ENCODE data around the gene PXK. TPM values are rescaled to one million over a fixed set of nuclear protein-coding genes. Genes with fewer than 3 reads are reported as not detected.
"Not testable (repeated sequence)": the region's sequence is repeated elsewhere in the genome, so short reads cannot be mapped to it uniquely, and the experiment has no call there.

PXK gene
- total RNA-seq, 1 donor from 2014 or later: 47.6 TPM

DNA sequence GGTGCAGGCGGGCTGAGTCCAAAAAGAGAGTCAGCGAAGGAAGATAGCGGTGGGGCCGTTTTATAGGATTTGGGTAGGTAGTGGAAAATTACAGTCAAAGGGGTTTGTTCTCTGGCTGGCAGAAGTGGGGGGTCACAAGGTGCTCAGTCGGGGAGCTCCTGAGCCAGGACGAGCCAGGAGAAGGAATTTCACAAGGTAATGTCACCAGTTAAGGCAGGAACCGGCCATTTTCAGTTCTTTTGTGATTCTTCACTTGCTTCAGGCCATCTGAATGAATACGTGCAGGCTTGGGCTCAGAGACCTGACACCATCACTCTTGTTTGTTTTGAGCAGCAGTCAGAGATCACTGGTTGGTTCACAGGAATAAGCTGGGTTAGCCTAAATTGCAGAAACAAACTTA lies 104.6 kb downstream of the PXK start:
- H3K27ac Mint-ChIP-seq: not testable (repeated sequence)

GRCh38 chr3:58440996-58441355 lies 108.3 kb downstream of the PXK start:
- not testable (repeated sequence) for H3K27ac Mint-ChIP-seq, H3K9me3 Mint-ChIP-seq

More for the DNA sequence above, 104.6 kb downstream of the PXK start:
- peaks cover 19% of the 10 kb centered on the region for H3K4me1 Mint-ChIP-seq (ENCODE audit: low read depth)
- not testable (repeated sequence) for H3K36me3 Mint-ChIP-seq (ENCODE audit: low read depth); DNase-seq (ENCODE audit: low spot score); H3K9me3 Mint-ChIP-seq; H3K4me3 Mint-ChIP-seq (ENCODE audit: low read depth)
- intact Hi-C loops (cut with micrococcal nuclease): loop anchor here (10.0 kb wide), 1 partner anchor 202 kb away; the partner anchor contains the start of gene ABHD6
- H3K27me3 Mint-ChIP-seq (ENCODE audit: low read depth): peaks cover 11% of the 10 kb centered on the region

GRCh38 chr3:58441514-58442450 lies 109.1 kb downstream of the PXK start:
- H3K27me3 Mint-ChIP-seq (ENCODE audit: low read depth): peaks cover 15% of the 10 kb centered on the region
- no peaks in the 10 kb centered on the region for H3K4me1 Mint-ChIP-seq (ENCODE audit: low read depth)
- DNase-seq (ENCODE audit: low spot score): no peak
- H3K9me3 Mint-ChIP-seq: no peaks in the 10 kb centered on the region
- intact Hi-C loops (cut with micrococcal nuclease): no loop called here
- H3K27ac Mint-ChIP-seq: no peak overlapping the region
- H3K36me3 Mint-ChIP-seq (ENCODE audit: low read depth): no peaks in the 10 kb centered on the region
- H3K4me3 Mint-ChIP-seq (ENCODE audit: low read depth): no peak overlapping the region

More at GRCh38 chr3:58440996-58441355, 108.3 kb downstream of the PXK start:
- DNase-seq (ENCODE audit: low spot score); intact Hi-C loops (cut with micrococcal nuclease); H3K36me3 Mint-ChIP-seq (ENCODE audit: low read depth); H3K4me1 Mint-ChIP-seq (ENCODE audit: low read depth); H3K4me3 Mint-ChIP-seq (ENCODE audit: low read depth): not testable (repeated sequence)
- H3K27me3 Mint-ChIP-seq (ENCODE audit: low read depth): peaks cover 16% of the 10 kb centered on the region

DNA sequence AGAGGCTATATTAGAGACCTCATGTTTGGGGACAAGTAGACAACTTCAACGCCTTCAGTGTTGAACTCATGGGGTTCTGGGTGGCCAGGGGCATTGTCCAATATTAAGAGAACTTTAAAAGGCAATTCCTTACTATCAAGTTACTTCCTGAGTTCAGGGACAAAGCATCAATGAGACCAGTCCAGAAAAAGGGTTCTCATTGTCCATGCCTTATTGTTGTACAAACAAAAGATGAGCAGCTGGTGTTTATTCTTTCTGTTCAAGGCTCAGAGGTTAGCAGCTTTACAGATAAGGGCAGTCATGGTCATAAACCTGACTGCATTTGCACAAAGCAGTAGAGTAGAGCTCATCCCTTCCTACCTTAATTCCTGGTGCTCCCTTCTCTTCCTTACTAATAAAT lies 119.5 kb downstream of the PXK start:
- Mint-ChIP-seq H3K27me3 (ENCODE audit: low read depth) (peaks cover 4% of the 10 kb centered on the region), H3K4me1 (ENCODE audit: low read depth) (peaks cover 2% of the 10 kb centered on the region), H3K36me3 (ENCODE audit: low read depth) (peaks cover 2% of the 10 kb centered on the region), H3K4me3 (ENCODE audit: low read depth) (no peak overlapping the region), H3K27ac (no peak overlapping the region), H3K9me3 (peaks cover 30% of the 10 kb centered on the region)
- intact Hi-C loops (cut with micrococcal nuclease): no loop called here
- DNase-seq (ENCODE audit: low spot score): no peak

- Mint-ChIP-seq H3K4me3 (ENCODE audit: low read depth) (no peak overlapping the region), H3K9me3 (peaks cover 17% of the 10 kb centered on the region), H3K4me1 (ENCODE audit: low read depth) (peaks cover 12% of the 10 kb centered on the region), H3K27ac (no peak overlapping the region), H3K27me3 (ENCODE audit: low read depth) (peaks cover 4% of the 10 kb centered on the region), H3K36me3 (ENCODE audit: low read depth) (no peaks in the 10 kb centered on the region)
- DNase-seq (ENCODE audit: low spot score): no peak
- intact Hi-C loops (cut with micrococcal nuclease): no loop called here
Observed at GRCh38 chr3:58459160-58459559, 126.5 kb downstream of the PXK start.

DNA sequence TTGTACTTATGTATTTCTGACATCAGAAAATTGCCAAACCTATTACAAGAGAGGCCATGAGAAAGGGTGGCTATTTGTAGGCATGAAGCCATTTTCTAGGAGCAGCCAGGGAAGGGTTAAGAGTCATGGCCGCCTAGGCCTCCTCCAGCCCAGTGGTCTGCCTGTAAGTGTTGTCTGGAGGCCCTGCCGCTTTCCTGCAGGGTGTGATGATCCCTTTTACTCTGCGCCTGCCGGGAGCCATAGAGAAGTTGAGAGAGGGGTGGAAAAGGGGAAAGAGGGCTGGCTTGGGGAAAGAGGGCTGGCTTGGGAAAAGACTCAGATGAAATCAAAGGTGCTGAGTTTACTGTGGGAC lies 130.1 kb downstream of the PXK start:
- peaks cover 19% of the 10 kb centered on the region for H3K4me1 Mint-ChIP-seq (ENCODE audit: low read depth)
- no peak overlapping the region for H3K27ac Mint-ChIP-seq
- no peak for DNase-seq (ENCODE audit: low spot score)
- intact Hi-C loops (cut with micrococcal nuclease): loop anchor here (1.0 kb wide), 3 partner anchors 8 to 69 kb away; no protein-coding TSS in a partner anchor
- H3K36me3 Mint-ChIP-seq (ENCODE audit: low read depth): no peaks in the 10 kb centered on the region
- peaks cover 4% of the 10 kb centered on the region for H3K27me3 Mint-ChIP-seq (ENCODE audit: low read depth)
- no peak overlapping the region for H3K4me3 Mint-ChIP-seq (ENCODE audit: low read depth)
- no peaks in the 10 kb centered on the region for H3K9me3 Mint-ChIP-seq

- DNase-seq (ENCODE audit: low spot score): peak; percentile 61
- H3K9me3 Mint-ChIP-seq: no peaks in the 10 kb centered on the region
- H3K27ac Mint-ChIP-seq: no peak overlapping the region
- intact Hi-C loops (cut with micrococcal nuclease): loop anchor here (1.0 kb wide), 3 partner anchors 8 to 69 kb away; no protein-coding TSS in a partner anchor
- H3K27me3 Mint-ChIP-seq (ENCODE audit: low read depth): peaks cover 4% of the 10 kb centered on the region
- H3K4me3 Mint-ChIP-seq (ENCODE audit: low read depth): no peak overlapping the region
- peaks cover 19% of the 10 kb centered on the region for H3K4me1 Mint-ChIP-seq (ENCODE audit: low read depth)
- no peaks in the 10 kb centered on the region for H3K36me3 Mint-ChIP-seq (ENCODE audit: low read depth)
Observed at GRCh38 chr3:58463181-58463941, 130.7 kb downstream of the PXK start.

GRCh38 chr3:58463942-58464271 lies 131.2 kb downstream of the PXK start:
- H3K27me3 Mint-ChIP-seq (ENCODE audit: low read depth): peaks cover 4% of the 10 kb centered on the region
- intact Hi-C loops (cut with micrococcal nuclease): loop anchor here (1.0 kb wide), 3 partner anchors 7 to 68 kb away; no protein-coding TSS in a partner anchor
- H3K9me3 Mint-ChIP-seq: no peaks in the 10 kb centered on the region
- H3K36me3 Mint-ChIP-seq (ENCODE audit: low read depth): no peaks in the 10 kb centered on the region
- no peak overlapping the region for H3K4me3 Mint-ChIP-seq (ENCODE audit: low read depth)
- no peak overlapping the region for H3K27ac Mint-ChIP-seq
- DNase-seq (ENCODE audit: low spot score): no peak
- H3K4me1 Mint-ChIP-seq (ENCODE audit: low read depth): peaks cover 21% of the 10 kb centered on the region

GRCh38 chr3:58464866-58465265 lies 132.2 kb downstream of the PXK start:
- no peaks in the 10 kb centered on the region for H3K9me3 Mint-ChIP-seq
- H3K4me1 Mint-ChIP-seq (ENCODE audit: low read depth): peaks cover 25% of the 10 kb centered on the region
- intact Hi-C loops (cut with micrococcal nuclease): no loop called here
- DNase-seq (ENCODE audit: low spot score): no peak
- H3K36me3 Mint-ChIP-seq (ENCODE audit: low read depth): no peaks in the 10 kb centered on the region
- peaks cover 4% of the 10 kb centered on the region for H3K27me3 Mint-ChIP-seq (ENCODE audit: low read depth)
- H3K4me3 Mint-ChIP-seq (ENCODE audit: low read depth): no peak overlapping the region
- H3K27ac Mint-ChIP-seq: no peak overlapping the region

DNA sequence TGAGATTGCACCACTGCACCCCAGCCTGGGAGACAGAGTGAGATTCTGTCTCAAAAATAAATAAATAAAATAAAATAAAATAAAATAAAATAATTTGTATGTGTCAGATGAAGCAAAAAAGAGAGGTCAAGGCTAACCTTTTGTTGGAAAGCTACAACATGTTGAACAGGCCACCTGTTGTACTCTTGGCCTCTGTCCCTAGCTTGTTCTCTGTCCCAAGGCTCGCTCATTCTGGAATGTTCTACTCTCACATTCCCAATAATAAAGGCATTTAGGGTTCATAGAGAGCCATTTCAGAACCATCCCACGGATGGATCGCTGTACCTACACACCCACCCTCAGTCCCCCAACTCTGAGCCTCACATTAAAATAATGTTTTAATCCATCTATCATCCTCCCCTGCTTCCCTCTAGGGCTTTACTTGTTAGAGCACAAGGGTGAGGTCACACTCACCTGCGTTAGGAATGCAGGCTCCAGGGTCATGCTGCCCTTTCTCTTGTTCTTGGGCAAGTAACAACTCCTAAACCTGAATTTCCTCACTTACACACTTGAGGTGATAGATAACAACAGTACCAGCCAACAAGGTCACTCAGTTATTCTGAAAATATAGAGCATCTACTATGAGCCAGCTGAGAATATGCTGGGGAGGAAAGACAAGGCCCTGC lies 134.3 kb downstream of the PXK start:
- Mint-ChIP-seq H3K9me3 (no peaks in the 10 kb centered on the region), H3K4me3 (ENCODE audit: low read depth) (no peak overlapping the region), H3K4me1 (ENCODE audit: low read depth) (peaks cover 41% of the 10 kb centered on the region), H3K36me3 (ENCODE audit: low read depth) (no peaks in the 10 kb centered on the region), H3K27me3 (ENCODE audit: low read depth) (no peaks in the 10 kb centered on the region), H3K27ac (no peak overlapping the region)
- DNase-seq (ENCODE audit: low spot score): no peak
- intact Hi-C loops (cut with micrococcal nuclease): no loop called here

GRCh38 chr3:58469096-58469495 lies 136.4 kb downstream of the PXK start:
- H3K27me3 Mint-ChIP-seq (ENCODE audit: low read depth): no peaks in the 10 kb centered on the region
- intact Hi-C loops (cut with micrococcal nuclease): no loop called here
- no peaks in the 10 kb centered on the region for H3K9me3 Mint-ChIP-seq
- no peak overlapping the region for H3K4me3 Mint-ChIP-seq (ENCODE audit: low read depth)
- H3K27ac Mint-ChIP-seq: no peak overlapping the region
- DNase-seq (ENCODE audit: low spot score): no peak
- H3K36me3 Mint-ChIP-seq (ENCODE audit: low read depth): no peaks in the 10 kb centered on the region
- H3K4me1 Mint-ChIP-seq (ENCODE audit: low read depth): peaks cover 41% of the 10 kb centered on the region

- peak overlapping the region; percentile 76 for H3K27ac Mint-ChIP-seq
- intact Hi-C loops (cut with micrococcal nuclease): loop anchor here (1.0 to 5.0 kb wide), 5 partner anchors 7 to 113 kb away; partner anchors contain the start of gene PDHB
- H3K27me3 Mint-ChIP-seq (ENCODE audit: low read depth): no peaks in the 10 kb centered on the region
- no peaks in the 10 kb centered on the region for H3K36me3 Mint-ChIP-seq (ENCODE audit: low read depth)
- DNase-seq (ENCODE audit: low spot score): no peak
- no peak overlapping the region for H3K4me3 Mint-ChIP-seq (ENCODE audit: low read depth)
- peaks cover 50% of the 10 kb centered on the region for H3K4me1 Mint-ChIP-seq (ENCODE audit: low read depth)
- H3K9me3 Mint-ChIP-seq: no peaks in the 10 kb centered on the region
Observed at GRCh38 chr3:58470363-58471024, 137.8 kb downstream of the PXK start.
